Hematopoietic multipotent progenitor cell treated with erythropoietin and hydrocortisone succinate and interleukin-3 and kit ligand, for 17 days (in vitro differentiated cells): ENCODE results near the gene CSTB.

Experiments
- DNase-seq: peaks from one replicate; pipeline ENCODE4 v3.0.0-alpha.2; 2015; ENCODE audit warnings: low spot score

The CSTB gene

GRCh38 chr21:43810505-43811261 is 34.6 kb upstream of the CSTB start:
- peak; percentile 86 for DNase-seq

GRCh38 chr21:43809853-43810504 is 33.9 kb upstream of the CSTB start:
- no peak for DNase-seq

GRCh38 chr21:43809346-43809799 is 33.3 kb upstream of the CSTB start:
- no peak for DNase-seq

GRCh38 chr21:43808832-43809251 is 32.7 kb upstream of the CSTB start:
- DNase-seq = no peak

- no peak for DNase-seq
These were observed 32.3 kb upstream of the CSTB start for GRCh38 chr21:43808367-43808766.

GRCh38 chr21:43806017-43806710 is 30.1 kb upstream of the CSTB start:
- no peak for DNase-seq

GRCh38 chr21:43805275-43805800 is 29.2 kb upstream of the CSTB start:
- peak; percentile 17 for DNase-seq

- no peak for DNase-seq
These were observed 27.6 kb upstream of the CSTB start for GRCh38 chr21:43803558-43804300.

- DNase-seq = no peak
These were observed 26.7 kb upstream of the CSTB start for GRCh38 chr21:43802713-43803313.

GRCh38 chr21:43801006-43801783 is 25.1 kb upstream of the CSTB start:
- DNase-seq = no peak

GRCh38 chr21:43800566-43800965 is 24.5 kb upstream of the CSTB start:
- no peak for DNase-seq

- DNase-seq = no peak
These were observed 24.0 kb upstream of the CSTB start for GRCh38 chr21:43800124-43800523.

- no peak for DNase-seq
These were observed 23.3 kb upstream of the CSTB start for GRCh38 chr21:43799301-43799840.

GRCh38 chr21:43797925-43798715 is 22.0 kb upstream of the CSTB start:
- DNase-seq = no peak

GRCh38 chr21:43797415-43797814 is 21.3 kb upstream of the CSTB start:
- DNase-seq = no peak

- no peak for DNase-seq
These were observed 18.7 kb upstream of the CSTB start for GRCh38 chr21:43794857-43795256.

GRCh38 chr21:43794311-43794710 is 18.2 kb upstream of the CSTB start:
- no peak for DNase-seq

- DNase-seq = no peak
These were observed 17.1 kb upstream of the CSTB start for GRCh38 chr21:43793243-43793642.

- DNase-seq = no peak
These were observed 16.3 kb upstream of the CSTB start for GRCh38 chr21:43792406-43792805.
